ENCODE data around the gene LRP1.

GRCh38 chr12:57205931-57206330 lies 77.6 kb downstream of the LRP1 start:
- TF ChIP-seq REST (IDR thresholded peaks at IDR 0.05; ENCODE audit: insufficient read depth in 1 of 2, low read depth in 2 of 2, low read length in 2 of 2) (no peak), SIN3A (IDR thresholded peaks at IDR 0.05; ENCODE audit: borderline replicate concordance, insufficient read depth, low read length) (no peak), TAF1 (IDR thresholded peaks at IDR 0.05; ENCODE audit: borderline replicate concordance, insufficient read depth, low read length) (no peak), POLR2AphosphoS5 (IDR thresholded peaks at IDR 0.05; ENCODE audit: low read depth, low read length) (no peak), FOXP2 (optimal IDR thresholded peaks at IDR 0.05; ENCODE audit: borderline replicate concordance, extremely low read depth, extremely low read length, insufficient read depth) (no peak)

All from PFSK-1 (cell line).